OCI-LY7 (cell line): ENCODE results near the gene WIZ.

ENCODE experiments used
- CTCF ChIP-seq: fragments of 200-600 bp; sonication (generic); conservative IDR thresholded peaks from 2 replicates; pipeline ENCODE4 v1.5.1; 2014; ENCODE audit warnings: mild to moderate bottlenecking, antibody characterized with exemption, low read length, moderate library complexity, mixed read lengths
- EZH2phosphoT487 ChIP-seq: fragments of 200-600 bp; sonication (generic); IDR thresholded peaks from 2 replicates; pipeline ENCODE4 v1.6.1; 2018; ENCODE audit warnings: low read depth, borderline replicate concordance, mild to moderate bottlenecking, mixed run types, antibody characterized with exemption, low read length, moderate library complexity, mixed read lengths

GRCh38 chr19:15418579-15419412 is 31.0 kb downstream of the WIZ start, which contains the start of gene AKAP8L:
- TF ChIP-seq CTCF, result peak; percentile 82
- no peak for TF ChIP-seq EZH2phosphoT487
